D721Med (cell line): Measurements from ENCODE around the gene SIL1.

ENCODE experiments used
- DNase-seq: peaks from one replicate; pipeline ENCODE4 v3.0.0; 2011; ENCODE audit warnings: low spot score; ENCODE audit not compliant: insufficient read length
- FAIRE-seq: peaks from 2 replicates; lab custom pipeline; 2011; peaks lifted over from hg19 to GRCh38; lab: Jason Lieb, UNC
- CTCF ChIP-seq: IDR thresholded peaks from 2 replicates; pipeline ENCODE4 v1.5.1; 2012; ENCODE audit warnings: mild to moderate bottlenecking, control low read depth; ENCODE audit not compliant: insufficient read depth; ENCODE audit errors: missing control alignments

SIL1 gene

DNA sequence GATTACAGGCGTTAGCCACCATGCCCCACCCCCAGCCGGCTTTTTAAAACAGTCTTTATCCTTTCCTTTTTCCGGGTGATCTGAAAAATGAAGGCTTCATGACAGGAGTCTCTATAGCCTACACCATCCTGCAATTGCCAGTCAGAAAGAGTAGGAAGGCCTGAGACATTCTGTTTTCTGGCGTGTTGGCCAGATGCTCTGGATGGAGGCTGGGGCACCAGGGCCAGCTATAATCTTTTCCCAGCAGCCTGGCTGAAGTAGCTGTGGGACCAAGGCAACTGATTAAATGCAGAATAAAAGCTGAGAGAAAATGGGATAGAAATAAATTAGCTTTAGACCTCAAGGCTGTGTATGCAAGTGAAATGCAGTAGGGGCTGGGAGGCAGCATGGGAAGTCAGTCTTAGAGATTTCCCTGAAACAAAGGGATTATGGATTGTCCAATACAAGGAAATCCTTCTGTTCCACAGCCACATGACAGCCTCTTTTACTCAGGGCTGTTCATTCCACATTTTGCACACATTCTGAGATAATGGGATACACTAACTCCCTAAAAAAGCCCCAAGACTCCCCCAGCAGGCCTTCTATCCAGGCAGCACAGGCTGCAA, 207.1 kb downstream of the SIL1 start:
- DNase-seq: no peak
- FAIRE-seq: peak; percentile 70
- no peak for TF ChIP-seq CTCF

- TF ChIP-seq CTCF: no peak
- no peak for FAIRE-seq
- DNase-seq: no peak
Observed at GRCh38 chr5:138989720-138990119, 208.4 kb downstream of the SIL1 start.

DNA sequence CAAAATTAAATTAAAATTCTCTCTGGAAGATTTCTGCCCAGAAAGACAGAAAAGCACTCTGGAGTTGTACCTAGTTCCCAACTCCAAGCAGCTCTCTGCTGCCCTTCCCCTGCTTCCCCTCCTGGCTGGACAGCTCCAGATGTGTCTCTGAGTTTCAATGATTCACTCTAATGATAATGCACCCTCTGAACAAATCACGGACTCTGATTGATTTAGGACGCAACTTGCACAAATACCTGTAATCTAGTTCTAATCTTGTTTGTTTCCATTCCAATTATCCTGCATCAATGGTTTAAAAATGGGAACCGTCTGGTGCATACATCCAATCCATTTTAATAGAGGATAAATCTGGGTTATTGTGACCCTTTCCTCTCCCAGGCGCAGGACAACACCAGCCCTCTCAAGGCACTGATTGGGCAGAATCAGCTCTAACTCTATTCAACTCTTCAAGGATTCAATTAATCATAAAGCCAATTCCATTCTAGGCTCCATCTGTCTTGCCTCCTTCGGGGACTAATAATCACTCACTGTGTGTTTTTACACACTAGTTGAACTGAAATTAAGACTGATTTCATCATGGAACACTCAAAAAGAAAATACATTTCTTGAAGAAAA, 211.9 kb downstream of the SIL1 start:
- no peak for TF ChIP-seq CTCF
- peak; percentile 96 for FAIRE-seq
- peak; percentile 32 for DNase-seq

DNA sequence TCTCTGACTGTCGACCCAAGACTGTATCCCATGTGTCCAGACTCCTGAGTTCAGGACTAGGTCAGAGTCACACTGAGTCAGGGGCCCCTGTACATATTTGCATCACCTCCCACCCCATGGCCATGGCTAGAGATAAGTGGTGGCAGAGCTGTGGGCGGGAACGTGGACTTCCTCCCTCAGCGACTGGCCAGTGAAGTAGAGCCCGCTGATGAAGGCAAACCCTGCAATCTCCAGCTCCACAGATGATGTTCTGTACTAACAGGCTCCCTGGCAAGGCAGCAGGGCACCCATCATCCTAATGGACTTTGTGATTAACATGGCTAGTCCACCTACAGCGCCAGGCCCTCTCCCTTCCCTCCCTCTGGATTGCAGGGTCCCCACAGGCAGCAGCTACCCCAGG, 212.5 kb downstream of the SIL1 start:
- FAIRE-seq (no peak), DNase-seq (no peak)
- no peak for TF ChIP-seq CTCF

- no peak for TF ChIP-seq CTCF
- FAIRE-seq: no peak
- DNase-seq: no peak
Observed at GRCh38 chr5:138985256-138985655, 212.9 kb downstream of the SIL1 start.

GRCh38 chr5:138983984-138984383, 214.2 kb downstream of the SIL1 start:
- FAIRE-seq: no peak
- DNase-seq: no peak
- no peak for TF ChIP-seq CTCF

GRCh38 chr5:138981586-138981985, 216.6 kb downstream of the SIL1 start:
- FAIRE-seq (no peak), DNase-seq (no peak)
- no peak for TF ChIP-seq CTCF
